Myocyte (in vitro differentiated cells): Measurements from ENCODE around the gene CD48. TPM values are rescaled to one million over a fixed set of nuclear protein-coding genes. Genes with fewer than 3 reads are reported as not detected.
"Not testable (repeated sequence)": the region's sequence is repeated elsewhere in the genome, so short reads cannot be mapped to it uniquely, and the experiment has no call there.

ENCODE experiments used
- DNase-seq: peaks from one replicate; pipeline ENCODE4 v3.0.0-alpha.2; 2012; ENCODE audit warnings: low read depth
- total RNA-seq: library from RNA; depleted of rRNA; stranded (reverse); fragments of >200 nt; gene quantifications from 2 replicates; pipeline ENCODE4 v1.2.3, GENCODE V29; 2014

CD48 gene
- total RNA-seq, 1 donor from 2014 or later = not detected

GRCh38 chr1:160742428-160743127, 31.0 kb upstream of the CD48 start:
- no peak for DNase-seq

GRCh38 chr1:160741612-160742348, 30.2 kb upstream of the CD48 start:
- DNase-seq = no peak

GRCh38 chr1:160741092-160741501, 29.5 kb upstream of the CD48 start:
- DNase-seq = no peak

GRCh38 chr1:160740133-160740688, 28.6 kb upstream of the CD48 start:
- DNase-seq = no peak

GRCh38 chr1:160739098-160739511, 27.5 kb upstream of the CD48 start, which contains the start of gene SLAMF7:
TSS of gene SLAMF7 (plus strand) at chr1:160739247. CDS start at chr1:160739302, 55 bp downstream.
- DNase-seq = no peak

GRCh38 chr1:160738271-160738670, 26.6 kb upstream of the CD48 start:
- DNase-seq = no peak

GRCh38 chr1:160734301-160734700, 22.7 kb upstream of the CD48 start:
- DNase-seq = no peak

GRCh38 chr1:160733898-160734297, 22.3 kb upstream of the CD48 start:
- DNase-seq = no peak

- DNase-seq = no peak
These were observed 20.4 kb upstream of the CD48 start for GRCh38 chr1:160731990-160732389.

- not testable (repeated sequence) for DNase-seq
These were observed 19.9 kb upstream of the CD48 start for GRCh38 chr1:160731564-160731963.

- no peak for DNase-seq
These were observed 15.7 kb upstream of the CD48 start for GRCh38 chr1:160727316-160727640.

GRCh38 chr1:160726498-160727315, 15.1 kb upstream of the CD48 start:
- DNase-seq = peak; percentile 69

GRCh38 chr1:160726114-160726497, 14.5 kb upstream of the CD48 start:
- peak; percentile 7 for DNase-seq

GRCh38 chr1:160724465-160725242, 13.0 kb upstream of the CD48 start:
- DNase-seq = no peak

GRCh38 chr1:160723332-160723731, 11.7 kb upstream of the CD48 start:
- no peak for DNase-seq

- no peak for DNase-seq
These were observed 11.1 kb upstream of the CD48 start for GRCh38 chr1:160722726-160723125.

GRCh38 chr1:160721473-160721872, 9.9 kb upstream of the CD48 start:
- DNase-seq = no peak

GRCh38 chr1:160720356-160721085, 8.9 kb upstream of the CD48 start:
- no peak for DNase-seq

GRCh38 chr1:160718210-160718609, 6.6 kb upstream of the CD48 start:
- no peak for DNase-seq

GRCh38 chr1:160717306-160717705, 5.7 kb upstream of the CD48 start:
- no peak for DNase-seq
